Measurements from ENCODE around the gene AVPR2.

AVPR2 gene

DNA sequence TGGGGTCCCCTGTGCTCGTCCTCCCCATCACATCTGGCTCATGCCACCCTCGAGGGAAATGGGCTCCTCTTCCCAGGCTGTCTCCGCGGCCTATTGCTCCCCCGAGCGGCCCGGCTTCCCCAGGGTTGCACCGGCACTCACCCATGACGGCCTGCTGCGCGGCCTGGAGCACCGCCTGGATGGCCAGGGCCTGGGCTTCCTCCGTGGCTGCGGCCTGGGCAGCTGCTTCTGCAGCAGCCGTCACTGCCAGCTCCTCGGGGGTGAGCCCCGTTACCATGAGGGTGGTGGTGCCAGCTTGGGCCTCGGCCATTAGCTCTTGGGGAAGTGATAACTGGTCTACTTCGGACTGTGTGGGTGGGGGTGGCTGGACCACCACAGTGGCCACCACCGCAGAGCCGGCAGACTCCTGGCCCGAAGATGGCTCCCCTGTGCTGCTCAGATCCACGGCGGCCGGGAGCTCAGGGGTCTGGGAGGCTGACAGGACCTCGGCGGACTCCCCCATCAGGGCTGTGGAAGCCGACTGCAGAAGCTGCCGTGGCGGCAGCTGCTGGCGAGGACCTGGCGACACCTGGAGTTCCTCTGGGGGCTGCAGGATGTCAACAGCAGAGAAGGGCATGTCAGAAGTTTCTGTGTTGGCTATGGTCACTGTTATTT is 48.0 kb downstream of the AVPR2 start:
- WGBS (ENCODE audit: insufficient coverage, insufficient read length): no CpG with 5 or more reads among the region's 32 CpGs
- peaks cover 71% of the 10 kb centered on the region for H3K36me3 ChIP-seq (ENCODE audit: control insufficient read depth, insufficient read depth, low read length)
- no peak for DNase-seq (ENCODE audit: low read depth, low spot score)
- no peaks in the 10 kb centered on the region for H3K27me3 ChIP-seq (ENCODE audit: control insufficient read depth, insufficient read depth, low read length)
- H3K27ac ChIP-seq (ENCODE audit: low read length): no peak overlapping the region
- 0 out of 2 replicates have a peak, but pooled peaks cover 1% of the 10 kb centered on the region for H3K4me1 ChIP-seq (ENCODE audit: control insufficient read depth, insufficient read depth, low read length)
- H3K9me3 ChIP-seq (ENCODE audit: control insufficient read depth, insufficient read depth, low read length): no peaks in the 10 kb centered on the region
- H3K4me3 ChIP-seq (ENCODE audit: low read length): no peak overlapping the region

DNA sequence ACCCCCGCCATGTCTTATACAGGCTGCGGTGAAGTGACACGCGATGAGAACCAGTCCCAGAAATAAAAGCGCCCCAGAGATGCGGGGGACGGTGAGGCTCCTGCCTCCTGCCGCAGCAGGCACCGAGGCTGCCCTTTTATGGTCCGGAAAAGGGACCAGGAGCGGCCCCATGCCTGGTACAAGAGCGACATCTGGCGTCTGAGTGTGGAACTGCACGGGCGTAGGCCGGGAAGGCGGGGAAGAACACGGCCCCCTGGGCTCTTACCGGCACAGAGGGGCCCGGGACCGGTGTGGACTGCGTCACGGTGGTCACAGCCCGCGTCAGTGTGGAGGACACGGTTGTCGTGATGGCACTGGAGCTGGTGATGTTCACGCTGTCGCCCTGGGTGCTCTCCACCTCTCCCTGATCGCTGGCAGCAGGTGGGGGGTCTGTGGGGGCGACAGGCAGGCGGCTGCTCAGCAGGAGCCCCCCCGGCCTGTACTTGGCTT is 48.9 kb downstream of the AVPR2 start:
- WGBS (ENCODE audit: insufficient coverage, insufficient read length): no CpG with 5 or more reads among the region's 33 CpGs
- Histone ChIP-seq H3K27ac (ENCODE audit: low read length) (no peak overlapping the region), H3K4me1 (ENCODE audit: control insufficient read depth, insufficient read depth, low read length) (0 out of 2 replicates have a peak, but pooled peaks cover 1% of the 10 kb centered on the region), H3K9me3 (ENCODE audit: control insufficient read depth, insufficient read depth, low read length) (no peaks in the 10 kb centered on the region), H3K27me3 (ENCODE audit: control insufficient read depth, insufficient read depth, low read length) (no peaks in the 10 kb centered on the region), H3K36me3 (ENCODE audit: control insufficient read depth, insufficient read depth, low read length) (peaks cover 80% of the 10 kb centered on the region), H3K4me3 (ENCODE audit: low read length) (no peak overlapping the region)
- no peak for DNase-seq (ENCODE audit: low read depth, low spot score)

DNA sequence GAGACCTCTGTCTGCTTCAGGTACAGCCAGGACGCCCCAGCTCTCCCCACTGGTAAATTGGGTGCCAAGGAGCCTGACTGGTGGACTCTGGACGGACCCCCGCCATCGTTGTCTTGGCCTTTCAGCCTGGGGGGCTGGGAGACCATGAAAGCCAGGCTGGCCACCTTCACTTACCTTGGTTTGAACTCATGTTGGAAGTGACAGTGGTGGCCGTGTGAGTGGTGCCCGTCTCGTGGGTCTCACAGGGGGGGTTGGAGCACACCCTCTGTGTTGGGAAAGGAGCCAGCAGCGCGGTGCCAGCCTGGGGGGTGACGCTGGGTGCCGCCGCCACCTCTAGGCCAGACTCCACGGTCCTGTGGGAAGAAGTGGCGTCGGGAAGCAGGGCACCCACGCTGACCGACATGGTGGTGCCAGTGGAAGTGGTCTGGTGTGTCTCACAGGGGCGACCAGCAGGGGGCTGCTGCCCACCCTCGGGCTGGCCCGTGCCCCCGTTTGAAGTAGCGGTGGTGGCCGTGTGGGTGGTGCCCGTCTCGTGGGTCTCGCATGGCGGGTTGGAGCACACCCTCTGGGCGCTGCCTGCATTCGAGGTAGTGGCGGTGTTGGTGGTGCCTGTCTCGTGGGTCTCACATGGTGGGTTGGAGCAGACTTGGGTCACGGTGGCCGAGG is 49.6 kb downstream of the AVPR2 start:
- H3K36me3 ChIP-seq (ENCODE audit: control insufficient read depth, insufficient read depth, low read length): peaks cover 86% of the 10 kb centered on the region
- no peaks in the 10 kb centered on the region for H3K27me3 ChIP-seq (ENCODE audit: control insufficient read depth, insufficient read depth, low read length)
- no peaks in the 10 kb centered on the region for H3K9me3 ChIP-seq (ENCODE audit: control insufficient read depth, insufficient read depth, low read length)
- no CpG with 5 or more reads among the region's 33 CpGs for WGBS (ENCODE audit: insufficient coverage, insufficient read length)
- no peak for DNase-seq (ENCODE audit: low read depth, low spot score)
- H3K27ac ChIP-seq (ENCODE audit: low read length): no peak overlapping the region
- 0 out of 2 replicates have a peak, but pooled peaks cover 1% of the 10 kb centered on the region for H3K4me1 ChIP-seq (ENCODE audit: control insufficient read depth, insufficient read depth, low read length)
- no peak overlapping the region for H3K4me3 ChIP-seq (ENCODE audit: low read length)

DNA sequence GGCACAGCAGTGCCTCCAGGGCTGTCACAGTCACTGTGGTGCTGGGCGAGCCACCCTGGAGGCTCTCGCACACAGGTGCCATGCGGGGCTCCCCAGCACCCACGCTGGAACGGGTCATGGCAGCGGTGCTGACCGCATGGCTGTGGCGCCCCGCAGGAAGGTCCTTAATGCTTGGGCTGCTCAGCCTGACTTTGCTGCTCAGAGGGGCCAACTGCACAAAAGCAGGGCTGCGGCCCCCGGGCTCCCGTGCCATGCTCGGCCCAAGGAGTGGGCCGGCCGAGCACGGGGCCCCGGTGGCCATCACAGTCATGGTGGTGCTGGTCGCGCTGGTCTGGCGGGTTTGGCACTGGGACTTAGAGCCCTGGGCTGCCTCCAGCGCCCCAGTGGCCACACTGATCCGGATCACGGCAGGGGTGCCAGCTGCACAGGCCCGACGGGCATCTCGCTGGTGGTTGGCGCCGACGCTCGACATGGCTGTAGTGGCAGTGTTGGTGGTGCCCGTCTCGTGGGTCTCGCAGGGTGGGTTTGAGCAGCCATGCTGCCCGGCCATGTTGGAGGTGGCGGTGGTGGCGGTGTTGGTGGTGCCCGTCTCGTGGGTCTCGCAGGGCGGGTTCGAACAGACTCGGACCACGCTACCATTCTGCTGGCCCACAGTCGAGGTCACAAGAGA is 50.2 kb downstream of the AVPR2 start:
- no CpG with 5 or more reads among the region's 44 CpGs for WGBS (ENCODE audit: insufficient coverage, insufficient read length)
- Histone ChIP-seq H3K9me3 (ENCODE audit: control insufficient read depth, insufficient read depth, low read length) (no peaks in the 10 kb centered on the region), H3K4me3 (ENCODE audit: low read length) (no peak overlapping the region), H3K36me3 (ENCODE audit: control insufficient read depth, insufficient read depth, low read length) (peaks cover 89% of the 10 kb centered on the region), H3K27ac (ENCODE audit: low read length) (no peak overlapping the region), H3K27me3 (ENCODE audit: control insufficient read depth, insufficient read depth, low read length) (no peaks in the 10 kb centered on the region), H3K4me1 (ENCODE audit: control insufficient read depth, insufficient read depth, low read length) (0 out of 2 replicates have a peak, but pooled peaks cover 1% of the 10 kb centered on the region)
- DNase-seq (ENCODE audit: low read depth, low spot score): no peak

DNA sequence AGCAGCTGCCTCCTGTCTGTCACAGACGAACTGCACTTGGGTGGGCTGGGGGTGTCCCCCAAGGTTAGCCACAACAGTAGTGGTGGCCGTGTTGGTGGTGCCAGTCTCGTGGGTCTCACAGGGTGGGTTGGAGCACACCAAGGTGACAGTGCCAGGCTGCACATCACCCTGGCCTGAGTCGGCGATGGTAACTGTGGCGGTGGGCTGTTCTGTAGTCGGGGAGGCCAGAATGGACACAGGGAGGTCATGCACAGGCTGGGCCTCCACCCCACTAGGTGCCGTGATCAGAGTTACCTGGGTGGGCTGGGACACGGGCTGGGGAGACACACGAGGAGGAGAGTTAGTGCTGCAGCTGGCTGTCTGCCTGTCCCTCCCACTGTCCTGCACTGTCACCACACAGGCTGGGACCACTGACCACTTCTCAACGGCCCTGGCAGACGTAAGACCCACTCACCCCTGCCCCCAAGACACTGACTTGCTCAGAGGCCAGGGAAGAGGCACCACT is 50.8 kb downstream of the AVPR2 start:
- no peak for DNase-seq (ENCODE audit: low read depth, low spot score)
- H3K27ac ChIP-seq (ENCODE audit: low read length): no peak overlapping the region
- H3K9me3 ChIP-seq (ENCODE audit: control insufficient read depth, insufficient read depth, low read length): no peaks in the 10 kb centered on the region
- H3K4me1 ChIP-seq (ENCODE audit: control insufficient read depth, insufficient read depth, low read length): 0 out of 2 replicates have a peak, but pooled peaks cover 1% of the 10 kb centered on the region
- WGBS (ENCODE audit: insufficient coverage, insufficient read length): no CpG with 5 or more reads among the region's 12 CpGs
- no peak overlapping the region for H3K4me3 ChIP-seq (ENCODE audit: low read length)
- peaks cover 87% of the 10 kb centered on the region for H3K36me3 ChIP-seq (ENCODE audit: control insufficient read depth, insufficient read depth, low read length)
- no peaks in the 10 kb centered on the region for H3K27me3 ChIP-seq (ENCODE audit: control insufficient read depth, insufficient read depth, low read length)

DNA sequence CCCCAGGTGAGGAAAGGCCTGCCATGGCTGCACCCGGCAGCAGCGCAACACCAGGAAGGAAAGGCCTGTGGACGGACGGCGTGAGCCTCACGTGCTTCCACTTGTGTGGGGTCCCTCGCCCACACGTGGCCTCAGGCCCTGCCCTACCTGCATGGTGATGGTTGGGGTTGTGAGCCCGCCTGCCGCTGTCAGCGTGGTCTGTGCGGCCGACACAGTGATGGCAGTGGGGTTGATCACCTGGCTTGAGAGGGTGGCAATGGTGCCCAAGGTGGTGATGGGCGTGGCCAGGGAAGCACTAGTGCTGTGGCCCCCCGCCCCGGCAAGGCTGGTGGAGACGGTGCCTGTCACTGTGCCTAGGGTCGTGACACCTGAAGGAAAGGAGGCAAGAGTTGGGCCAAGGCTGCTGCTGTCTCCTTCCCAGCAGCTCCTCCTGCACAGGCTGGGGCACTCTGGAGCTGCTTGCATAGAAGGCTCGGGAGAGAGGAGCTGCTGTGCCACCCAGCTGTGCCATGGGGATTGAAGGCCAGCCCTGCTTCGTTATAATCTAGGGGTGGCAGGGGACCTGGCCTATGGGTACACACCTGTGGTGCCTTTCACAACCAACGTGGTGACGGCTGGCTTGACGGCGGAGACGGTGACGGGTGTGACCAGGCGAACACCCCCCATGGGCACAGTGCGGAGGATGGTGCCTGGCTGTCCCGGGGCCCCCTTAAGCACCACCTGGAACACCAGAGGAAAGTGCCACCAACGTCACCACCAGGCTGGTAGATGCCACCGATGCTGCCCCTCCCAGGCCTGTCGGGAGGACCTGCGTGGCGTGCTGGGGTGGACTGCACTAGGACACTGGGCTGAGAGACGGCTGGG is 51.8 kb downstream of the AVPR2 start:
- Histone ChIP-seq H3K4me1 (ENCODE audit: control insufficient read depth, insufficient read depth, low read length) (0 out of 2 replicates have a peak, but pooled peaks cover 1% of the 10 kb centered on the region), H3K4me3 (ENCODE audit: low read length) (no peak overlapping the region), H3K9me3 (ENCODE audit: control insufficient read depth, insufficient read depth, low read length) (no peaks in the 10 kb centered on the region), H3K27ac (ENCODE audit: low read length) (no peak overlapping the region), H3K36me3 (ENCODE audit: control insufficient read depth, insufficient read depth, low read length) (peaks cover 84% of the 10 kb centered on the region), H3K27me3 (ENCODE audit: control insufficient read depth, insufficient read depth, low read length) (no peaks in the 10 kb centered on the region)
- no CpG with 5 or more reads among the region's 35 CpGs for WGBS (ENCODE audit: insufficient coverage, insufficient read length)
- no peak for DNase-seq (ENCODE audit: low read depth, low spot score)
